ENCODE measurements around the gene WDR36. TPM values are rescaled to one million over a fixed set of nuclear protein-coding genes. Genes with fewer than 3 reads are reported as not detected.

The WDR36 gene
- total and polyA plus RNA-seq, 7 donors, result 2.4 to 22.8 (median 14.4) TPM

GRCh38 chr5:111111956-111112355 is 19.8 kb downstream of the WDR36 start:
- peaks cover 0 to 67% (median 9%) of the 10 kb centered on the region in 4 donors for H3K36me3 ChIP-seq

GRCh38 chr5:111113678-111114077 is 21.5 kb downstream of the WDR36 start:
- peaks cover 0 to 64% (median 9%) of the 10 kb centered on the region in 4 donors for H3K36me3 ChIP-seq

More at GRCh38 chr5:111111956-111112355, 19.8 kb downstream of the WDR36 start:
- no peak for DNase-seq
- H3K9me3 ChIP-seq, result no peaks in the 10 kb centered on the region
- H3K4me3 ChIP-seq, result no peak overlapping the region
- intact Hi-C loops (cut with DNase I), result no loop called here
- no peaks in the 10 kb centered on the region for H3K27me3 ChIP-seq
- H3K27ac ChIP-seq, result no peak overlapping the region
- H3K4me1 ChIP-seq, result no peaks in the 10 kb centered on the region
- 90 to 94% methylated on average over 3 of the region's 3 CpGs for WGBS, 2 donors
- TF ChIP-seq POLR2A (IDR thresholded peaks at IDR 0.05) (no peak), POLR2AphosphoS5 (IDR thresholded peaks at IDR 0.05) (no peak), CTCF (IDR thresholded peaks at IDR 0.05) (no peak), EP300 (IDR thresholded peaks at IDR 0.05) (no peak)

GRCh38 chr5:111115229-111115628 is 23.1 kb downstream of the WDR36 start:
- Histone ChIP-seq H3K4me1 (peaks cover 0 to 8% (median 0%) of the 10 kb centered on the region in 4 donors), H3K27me3 (no peaks in the 10 kb centered on the region), H3K4me3 (no peak overlapping the region), H3K27ac (no peak overlapping the region), H3K9me3 (no peaks in the 10 kb centered on the region), H3K36me3 (peaks cover 0 to 64% (median 11%) of the 10 kb centered on the region in 4 donors)
- 100% methylated on average over 1 of the region's 1 CpG for WGBS, 2 donors
- intact Hi-C loops (cut with DNase I), result no loop called here
- DNase-seq, result no peak
- TF ChIP-seq POLR2AphosphoS5 (IDR thresholded peaks at IDR 0.05) (no peak), CTCF (IDR thresholded peaks at IDR 0.05) (no peak), EP300 (IDR thresholded peaks at IDR 0.05) (no peak), POLR2A (IDR thresholded peaks at IDR 0.05) (no peak)

More at GRCh38 chr5:111113678-111114077, 21.5 kb downstream of the WDR36 start:
- Histone ChIP-seq H3K9me3 (no peaks in the 10 kb centered on the region), H3K27me3 (no peaks in the 10 kb centered on the region), H3K4me1 (no peaks in the 10 kb centered on the region), H3K4me3 (no peak overlapping the region), H3K27ac (no peak overlapping the region)
- intact Hi-C loops (cut with DNase I), result no loop called here
- no peak for DNase-seq
- WGBS, 2 donors, result 94 to 98% methylated on average over 3 of the region's 3 CpGs
- TF ChIP-seq POLR2A (IDR thresholded peaks at IDR 0.05) (no peak), CTCF (IDR thresholded peaks at IDR 0.05) (no peak), EP300 (IDR thresholded peaks at IDR 0.05) (no peak), POLR2AphosphoS5 (IDR thresholded peaks at IDR 0.05) (no peak)

- peaks cover 0 to 64% (median 12%) of the 10 kb centered on the region in 4 donors for H3K36me3 ChIP-seq
- H3K4me3 ChIP-seq, result no peak overlapping the region
- no peak for DNase-seq
- TF ChIP-seq EP300 (IDR thresholded peaks at IDR 0.05) (no peak), POLR2AphosphoS5 (IDR thresholded peaks at IDR 0.05) (no peak), CTCF (IDR thresholded peaks at IDR 0.05) (no peak), POLR2A (IDR thresholded peaks at IDR 0.05) (no peak)
- intact Hi-C loops (cut with DNase I), result no loop called here
- H3K9me3 ChIP-seq, result no peaks in the 10 kb centered on the region
- H3K27me3 ChIP-seq, result no peaks in the 10 kb centered on the region
- no peak overlapping the region for H3K27ac ChIP-seq
- peaks cover 0 to 8% (median 0%) of the 10 kb centered on the region in 4 donors for H3K4me1 ChIP-seq
- WGBS, 2 donors, result 78% methylated on average over 1 of the region's 1 CpG
Measured at GRCh38 chr5:111116550-111116949, 24.4 kb downstream of the WDR36 start.

GRCh38 chr5:111117136-111117535 is 25.0 kb downstream of the WDR36 start:
- 81 to 83% methylated on average over 1 of the region's 1 CpG for WGBS, 2 donors

More at GRCh38 chr5:111117136-111117535, 25.0 kb downstream of the WDR36 start:
- no peak for DNase-seq
- peaks cover 0 to 8% (median 0%) of the 10 kb centered on the region in 4 donors for H3K4me1 ChIP-seq
- H3K4me3 ChIP-seq, result no peak overlapping the region
- TF ChIP-seq POLR2A (IDR thresholded peaks at IDR 0.05) (no peak), POLR2AphosphoS5 (IDR thresholded peaks at IDR 0.05) (no peak), EP300 (IDR thresholded peaks at IDR 0.05) (no peak), CTCF (IDR thresholded peaks at IDR 0.05) (no peak)
- H3K27me3 ChIP-seq, result no peaks in the 10 kb centered on the region
- no peaks in the 10 kb centered on the region for H3K9me3 ChIP-seq
- H3K36me3 ChIP-seq, result peaks cover 0 to 64% (median 15%) of the 10 kb centered on the region in 4 donors
- no peak overlapping the region for H3K27ac ChIP-seq
- intact Hi-C loops (cut with DNase I), result no loop called here

Data from sigmoid colon (tissue), 7 donors.